CD4-positive, CD25-positive, alpha-beta regulatory T cell (primary cell): Measurements from ENCODE around the gene SAMD8. TPM values are rescaled to one million over a fixed set of nuclear protein-coding genes. Genes with fewer than 3 reads are reported as not detected.

Experiments
- ATAC-seq, 2 donors: fragments of 150-1000 bp; cut with Tn5 transposase; one replicate each; pipeline ENCODE4 v1.10.0; 2021; ENCODE audit warnings: low read depth in 2 of 2, moderate number of reproducible peaks in 2 of 2, moderate library complexity in 1 of 2
- DNase-seq, 3 donors: peaks; one replicate each; pipeline versions ENCODE4 v3.0.0 to v3.0.0-alpha.2; 2012 to 2022; ENCODE audit warnings: mixed read lengths in 1 of 3
- H3K27ac ChIP-seq: one replicate; pipeline ENCODE4 v1.7.0; 2013; ENCODE audit warnings: mild to moderate bottlenecking, low read length; ENCODE audit not compliant: insufficient read depth, poor library complexity, severe bottlenecking
- H3K27me3 ChIP-seq: one replicate; pipeline ENCODE4 v1.7.0; 2013; ENCODE audit warnings: low read length; ENCODE audit not compliant: control insufficient read depth, insufficient read depth
- H3K36me3 ChIP-seq: one replicate; pipeline ENCODE4 v1.7.0; 2013; ENCODE audit warnings: mild to moderate bottlenecking, low read length, moderate library complexity; ENCODE audit not compliant: control insufficient read depth, insufficient read depth
- H3K4me1 ChIP-seq: 2 replicates; pipeline ENCODE4 v1.7.0; 2013; ENCODE audit warnings: mild to moderate bottlenecking, low read length; ENCODE audit not compliant: insufficient read depth, control insufficient read depth, poor library complexity, severe bottlenecking
- H3K4me3 ChIP-seq: one replicate; pipeline ENCODE4 v1.7.0; 2013; ENCODE audit warnings: low read depth, mild to moderate bottlenecking, low read length, moderate library complexity
- H3K9me3 ChIP-seq, 2 experiments: 1 replicate in 1 of 2; 2 replicates in 1 of 2; pipeline ENCODE4 v1.7.0; 2013; ENCODE audit warnings: low read length in 2 of 2, mild to moderate bottlenecking in 1 of 2, moderate library complexity in 1 of 2; ENCODE audit not compliant: control insufficient read depth in 2 of 2
- H3K27ac Mint-ChIP-seq, 3 donors: one replicate each; pipeline ENCODE4 v1.8.0; 2020 to 2022; ENCODE audit warnings: mild to moderate bottlenecking in 3 of 3, mixed read lengths in 3 of 3, moderate library complexity in 2 of 3
- H3K27me3 Mint-ChIP-seq: one replicate; pipeline ENCODE4 v1.8.0; 2022; ENCODE audit warnings: mild to moderate bottlenecking, mixed read lengths
- H3K36me3 Mint-ChIP-seq: one replicate; pipeline ENCODE4 v1.8.0; 2020; ENCODE audit warnings: mixed read lengths
- H3K4me1 Mint-ChIP-seq, 4 donors: one replicate each; pipeline ENCODE4 v1.8.0; 2020 to 2022; ENCODE audit warnings: mixed read lengths in 4 of 4, mild to moderate bottlenecking in 1 of 4
- H3K4me3 Mint-ChIP-seq, 4 donors: one replicate each; pipeline ENCODE4 v1.8.0; 2020 to 2022; ENCODE audit warnings: mild to moderate bottlenecking in 4 of 4, mixed read lengths in 4 of 4, moderate library complexity in 3 of 4
- H3K9me3 Mint-ChIP-seq, 7 donors: one replicate each; pipeline ENCODE4 v1.8.0; 2020 to 2022; ENCODE audit warnings: mixed read lengths in 7 of 7, mild to moderate bottlenecking in 3 of 7, moderate library complexity in 2 of 7
- polyA plus RNA-seq, 4 donors: library from polyadenylated mRNA; unstranded; fragments of 300-500 nt; fragmentation: Illumina TruSeq; gene quantifications; one replicate each; pipeline ENCODE4 v1.2.3, GENCODE V29; 2021
- total RNA-seq: library from RNA; stranded (reverse); gene quantifications from one replicate; pipeline ENCODE4 v1.2.3, GENCODE V29; 2022

Gene SAMD8
- total and polyA plus RNA-seq, 5 donors from 2014 or later = 6.5 to 36.9 (median 8.0) TPM

DNA sequence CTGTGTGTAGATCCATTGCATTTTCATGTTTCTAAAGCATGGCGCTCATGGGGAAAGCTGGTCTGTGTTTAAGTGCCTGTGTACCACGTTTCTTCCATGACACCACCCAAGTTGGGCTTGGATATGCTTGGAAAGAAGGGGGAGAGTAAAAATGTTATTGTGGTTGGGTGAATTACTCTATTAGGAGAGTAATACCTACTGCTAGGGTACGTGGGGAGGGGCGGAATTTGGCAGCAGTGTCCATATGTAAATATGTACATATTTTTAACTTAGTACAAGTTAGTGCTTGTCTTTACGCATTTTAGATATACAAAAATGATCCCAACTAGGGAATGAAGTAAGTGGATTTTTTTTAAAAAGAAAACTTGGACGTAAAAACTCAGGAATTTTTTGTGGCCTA is 42.9 kb upstream of the SAMD8 start:
- DNase-seq (no peak), ATAC-seq (no peak)
- H3K4me1 Mint-ChIP-seq = peaks cover 0 to 2% (median 0%) of the 10 kb centered on the region in 4 donors
- H3K4me3 Mint-ChIP-seq = no peak overlapping the region
- H3K36me3 Mint-ChIP-seq = no peaks in the 10 kb centered on the region
- Histone ChIP-seq H3K27me3 (no peaks in the 10 kb centered on the region), H3K4me1 (no peaks in the 10 kb centered on the region), H3K4me3 (no peak overlapping the region), H3K27ac (no peak overlapping the region), H3K36me3 (no peaks in the 10 kb centered on the region), H3K9me3 (no peaks in the 10 kb centered on the region)
- H3K9me3 Mint-ChIP-seq = no peaks in the 10 kb centered on the region
- no peaks in the 10 kb centered on the region for H3K27me3 Mint-ChIP-seq
- H3K27ac Mint-ChIP-seq = no peak overlapping the region

DNA sequence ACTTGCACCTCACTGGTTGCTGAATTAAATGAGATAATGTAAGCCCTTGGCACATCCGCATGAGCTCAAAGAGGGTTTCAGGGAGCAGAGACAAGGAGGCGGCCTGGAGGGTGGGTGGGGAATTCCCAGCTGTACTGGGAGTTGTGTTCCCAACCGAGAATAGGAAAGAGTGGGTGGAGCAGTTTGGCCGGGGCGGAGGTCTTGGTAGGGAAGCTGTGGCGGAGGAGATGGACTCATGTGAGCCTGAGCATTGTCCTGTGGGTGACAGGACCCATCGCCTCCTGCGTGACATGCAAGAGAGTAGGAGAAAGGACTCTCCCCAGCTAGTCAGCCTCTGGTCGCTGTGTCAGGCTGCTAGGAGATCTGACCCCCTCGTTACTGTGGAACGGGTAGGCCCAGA is 41.0 kb upstream of the SAMD8 start:
- Histone ChIP-seq H3K27ac (no peak overlapping the region), H3K9me3 (no peaks in the 10 kb centered on the region), H3K27me3 (no peaks in the 10 kb centered on the region), H3K36me3 (no peaks in the 10 kb centered on the region), H3K4me3 (no peak overlapping the region), H3K4me1 (no peaks in the 10 kb centered on the region)
- DNase-seq = no peak
- H3K4me1 Mint-ChIP-seq = peaks cover 0 to 2% (median 0%) of the 10 kb centered on the region in 4 donors
- H3K27ac Mint-ChIP-seq = peak overlapping the region in 1 of 3 donors; percentile 26
- no peaks in the 10 kb centered on the region for H3K27me3 Mint-ChIP-seq
- no peak overlapping the region for H3K4me3 Mint-ChIP-seq
- ATAC-seq = no peak
- no peaks in the 10 kb centered on the region for H3K36me3 Mint-ChIP-seq
- no peaks in the 10 kb centered on the region for H3K9me3 Mint-ChIP-seq

DNA sequence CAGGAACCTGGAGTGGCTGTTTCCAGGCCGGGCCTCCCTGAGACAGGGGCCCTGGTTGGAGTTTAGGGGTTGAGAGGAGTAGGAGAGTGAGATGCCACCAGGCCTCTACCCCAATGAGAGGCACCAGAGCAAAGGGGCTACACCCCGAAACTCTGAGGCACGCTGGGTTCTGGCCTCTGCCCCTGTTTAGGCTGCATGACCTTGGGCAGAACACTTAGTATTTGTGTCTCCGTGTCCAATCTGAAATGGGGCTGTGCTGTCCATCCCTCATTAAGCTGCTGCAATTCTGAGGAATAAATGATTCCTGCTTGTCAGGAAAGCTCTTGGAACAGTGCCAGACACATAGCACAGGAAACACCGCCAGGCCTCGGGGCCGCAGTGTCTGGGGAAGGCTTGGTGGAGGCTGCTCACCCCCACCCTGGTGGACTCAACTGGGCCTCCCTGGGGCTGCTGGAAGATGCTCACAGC is 40.5 kb upstream of the SAMD8 start:
- ATAC-seq = no peak
- Histone ChIP-seq H3K27me3 (no peaks in the 10 kb centered on the region), H3K4me1 (no peaks in the 10 kb centered on the region), H3K36me3 (no peaks in the 10 kb centered on the region), H3K27ac (no peak overlapping the region), H3K4me3 (no peak overlapping the region), H3K9me3 (no peaks in the 10 kb centered on the region)
- H3K4me3 Mint-ChIP-seq = no peak overlapping the region
- peaks cover 0 to 2% (median 0%) of the 10 kb centered on the region in 4 donors for H3K4me1 Mint-ChIP-seq
- no peaks in the 10 kb centered on the region for H3K36me3 Mint-ChIP-seq
- H3K9me3 Mint-ChIP-seq = no peaks in the 10 kb centered on the region
- no peak for DNase-seq
- no peaks in the 10 kb centered on the region for H3K27me3 Mint-ChIP-seq
- no peak overlapping the region for H3K27ac Mint-ChIP-seq

DNA sequence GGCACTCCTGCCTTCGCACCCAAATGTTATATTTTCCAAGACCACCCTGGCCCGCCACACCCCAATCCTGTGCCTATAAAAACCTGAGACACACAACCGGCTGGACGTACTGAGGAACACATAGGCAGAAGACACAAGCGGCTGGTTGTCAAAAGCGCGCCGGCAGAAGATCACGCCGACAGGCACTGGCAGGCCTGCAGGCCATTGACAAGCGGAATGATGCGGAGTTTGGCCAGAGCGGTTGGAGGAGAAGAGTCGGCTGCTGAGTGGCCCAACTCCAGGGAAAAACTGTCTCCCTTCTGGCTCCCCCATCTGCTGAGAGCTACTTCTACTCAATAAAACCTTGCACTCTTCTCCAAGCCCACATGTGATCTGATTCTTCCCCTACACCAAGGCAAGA is 39.7 kb upstream of the SAMD8 start:
- ATAC-seq (no peak), DNase-seq (no peak)
- no peaks in the 10 kb centered on the region for H3K27me3 ChIP-seq
- Mint-ChIP-seq H3K27me3 (no peaks in the 10 kb centered on the region), H3K27ac (no peak overlapping the region), H3K4me3 (no peak overlapping the region), H3K9me3 (peaks cover 0 to 2% (median 0%) of the 10 kb centered on the region in 7 donors), H3K4me1 (peaks cover 0 to 2% (median 0%) of the 10 kb centered on the region in 4 donors), H3K36me3 (no peaks in the 10 kb centered on the region)
- no peak overlapping the region for H3K27ac ChIP-seq
- no peaks in the 10 kb centered on the region for H3K36me3 ChIP-seq
- no peak overlapping the region for H3K4me3 ChIP-seq
- H3K4me1 ChIP-seq = no peaks in the 10 kb centered on the region
- no peaks in the 10 kb centered on the region for H3K9me3 ChIP-seq

DNA sequence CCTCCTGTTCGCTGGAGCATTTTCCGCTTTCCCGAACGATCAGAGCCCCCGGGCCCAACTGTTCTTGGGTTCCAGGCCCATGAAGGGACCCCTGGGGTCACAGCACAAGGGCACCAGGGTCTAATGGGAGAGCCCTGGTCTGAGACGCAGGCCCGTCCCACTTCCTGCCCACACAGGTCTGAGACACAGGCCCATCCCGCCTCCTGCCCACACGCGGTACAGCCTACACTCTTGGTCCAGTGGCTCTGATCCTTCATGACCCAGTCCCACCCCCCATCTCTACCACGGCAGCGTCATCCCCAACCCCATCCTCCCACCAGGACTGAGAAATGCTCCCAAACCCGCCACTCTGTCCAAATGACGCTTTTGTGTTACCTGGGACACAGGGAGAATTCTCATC is 38.7 kb upstream of the SAMD8 start:
- H3K4me1 Mint-ChIP-seq = peaks cover 0 to 2% (median 0%) of the 10 kb centered on the region in 4 donors
- no peaks in the 10 kb centered on the region for H3K9me3 ChIP-seq
- no peak for DNase-seq
- no peak overlapping the region for H3K27ac ChIP-seq
- no peaks in the 10 kb centered on the region for H3K36me3 Mint-ChIP-seq
- peak overlapping the region in 1 of 3 donors; percentile 20 for H3K27ac Mint-ChIP-seq
- no peaks in the 10 kb centered on the region for H3K27me3 Mint-ChIP-seq
- H3K27me3 ChIP-seq = no peaks in the 10 kb centered on the region
- H3K9me3 Mint-ChIP-seq = peaks cover 0 to 2% (median 0%) of the 10 kb centered on the region in 7 donors
- H3K4me1 ChIP-seq = no peaks in the 10 kb centered on the region
- no peaks in the 10 kb centered on the region for H3K36me3 ChIP-seq
- H3K4me3 ChIP-seq = no peak overlapping the region
- no peak overlapping the region for H3K4me3 Mint-ChIP-seq
- ATAC-seq = no peak

DNA sequence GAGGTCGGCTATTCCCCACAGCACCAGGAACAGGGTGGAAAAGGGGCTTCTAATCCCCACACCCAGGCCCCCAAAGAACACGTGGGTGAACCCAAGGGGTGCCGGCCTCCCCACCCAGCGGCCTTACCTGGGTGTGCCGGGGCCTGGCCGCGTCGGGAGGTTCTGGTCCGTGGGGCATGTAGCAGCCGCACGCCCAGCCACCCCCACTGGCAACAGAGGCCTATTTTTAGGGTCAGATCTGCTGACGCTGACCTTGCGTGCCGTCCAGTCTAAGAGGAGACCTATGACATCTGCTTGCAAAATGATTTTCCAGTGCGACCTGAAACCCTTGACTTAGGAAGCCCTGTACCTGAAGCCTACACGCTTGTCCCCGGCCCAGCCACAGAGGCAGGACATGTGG is 38.0 kb upstream of the SAMD8 start:
- H3K27ac Mint-ChIP-seq = no peak overlapping the region
- H3K27ac ChIP-seq = no peak overlapping the region

DNA sequence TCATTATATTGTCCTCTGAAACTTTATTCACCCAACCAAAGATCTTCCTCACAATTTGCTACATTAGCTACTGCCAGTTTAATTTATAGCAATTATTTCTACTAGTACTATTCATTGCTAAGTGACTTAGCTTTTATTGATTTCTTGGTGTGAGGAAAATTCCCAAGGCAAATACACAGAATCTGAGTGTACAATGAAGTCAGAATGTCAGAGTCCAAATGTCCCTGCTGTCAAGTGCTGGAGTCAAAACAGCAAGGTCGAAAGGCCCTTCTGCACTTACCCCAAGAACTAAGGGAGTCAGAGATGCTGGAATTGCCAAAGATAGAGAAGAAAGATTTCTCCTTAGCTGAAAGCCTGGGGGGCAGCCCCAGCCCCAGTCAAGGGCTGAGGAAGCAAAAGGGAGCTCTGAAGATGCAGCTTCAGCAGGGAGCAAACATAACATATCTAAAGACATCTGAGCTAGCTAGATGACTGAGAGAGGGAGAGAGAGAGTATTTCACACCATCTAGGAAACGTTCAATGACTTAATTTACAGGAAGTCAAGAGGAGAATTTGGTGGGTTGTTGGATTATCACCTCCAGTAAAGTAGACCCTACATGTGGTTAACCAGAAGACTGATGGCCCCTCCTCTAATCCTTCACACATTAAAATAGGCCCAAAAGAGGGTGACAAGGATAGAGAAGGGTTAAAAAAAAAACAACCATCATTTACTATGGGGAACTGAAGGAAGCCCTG is 36.6 kb upstream of the SAMD8 start:
- Histone ChIP-seq H3K36me3 (no peaks in the 10 kb centered on the region), H3K4me1 (no peaks in the 10 kb centered on the region), H3K4me3 (no peak overlapping the region), H3K9me3 (no peaks in the 10 kb centered on the region), H3K27ac (no peak overlapping the region), H3K27me3 (no peaks in the 10 kb centered on the region)
- no peak overlapping the region for H3K4me3 Mint-ChIP-seq
- ATAC-seq (no peak), DNase-seq (no peak)
- H3K27ac Mint-ChIP-seq = peak overlapping the region in 1 of 3 donors; percentile 12
- H3K9me3 Mint-ChIP-seq = peaks cover 0 to 2% (median 0%) of the 10 kb centered on the region in 7 donors
- peaks cover 0 to under 1% (median 0%) of the 10 kb centered on the region in 4 donors for H3K4me1 Mint-ChIP-seq
- H3K36me3 Mint-ChIP-seq = no peaks in the 10 kb centered on the region
- no peaks in the 10 kb centered on the region for H3K27me3 Mint-ChIP-seq

More for the DNA sequence above, 38.0 kb upstream of the SAMD8 start:
- Histone ChIP-seq H3K4me3 (no peak overlapping the region), H3K4me1 (no peaks in the 10 kb centered on the region), H3K27me3 (no peaks in the 10 kb centered on the region), H3K9me3 (no peaks in the 10 kb centered on the region), H3K36me3 (no peaks in the 10 kb centered on the region)
- Mint-ChIP-seq H3K36me3 (no peaks in the 10 kb centered on the region), H3K9me3 (peaks cover 0 to 2% (median 0%) of the 10 kb centered on the region in 7 donors), H3K27me3 (no peaks in the 10 kb centered on the region), H3K4me1 (peaks cover 0 to 2% (median 0%) of the 10 kb centered on the region in 4 donors), H3K4me3 (no peak overlapping the region)
- DNase-seq (no peak), ATAC-seq (no peak)

DNA sequence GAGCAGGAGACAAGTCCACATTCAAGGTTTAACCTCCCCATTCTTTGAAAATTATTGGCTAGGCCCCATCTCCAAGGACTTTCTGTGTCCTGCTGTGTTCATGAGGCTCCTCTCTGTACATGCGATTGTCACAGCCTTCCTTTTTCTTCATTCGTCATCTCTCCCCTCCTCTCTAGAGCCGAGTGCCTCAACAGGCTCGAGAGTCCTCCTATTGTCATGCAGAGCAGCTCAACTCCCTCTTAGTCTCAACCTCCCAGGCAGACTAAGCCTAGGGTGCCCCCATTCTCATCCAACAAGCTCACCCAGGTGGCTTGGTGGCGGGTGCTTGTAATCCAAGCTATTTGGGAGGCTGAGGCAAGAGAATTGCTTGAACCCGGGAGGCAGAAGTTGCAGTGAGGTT is 35.1 kb upstream of the SAMD8 start:
- DNase-seq = no peak
- no peaks in the 10 kb centered on the region for H3K27me3 Mint-ChIP-seq
- Histone ChIP-seq H3K4me1 (no peaks in the 10 kb centered on the region), H3K9me3 (no peaks in the 10 kb centered on the region), H3K4me3 (no peak overlapping the region), H3K27ac (no peak overlapping the region), H3K36me3 (no peaks in the 10 kb centered on the region), H3K27me3 (no peaks in the 10 kb centered on the region)
- H3K27ac Mint-ChIP-seq = no peak overlapping the region
- no peak for ATAC-seq
- no peaks in the 10 kb centered on the region for H3K4me1 Mint-ChIP-seq
- H3K36me3 Mint-ChIP-seq = peaks cover 3% of the 10 kb centered on the region
- peaks cover 0 to 3% (median 2%) of the 10 kb centered on the region in 7 donors for H3K9me3 Mint-ChIP-seq
- no peak overlapping the region for H3K4me3 Mint-ChIP-seq
